A549 (cell line): ENCODE data around the gene NPRL2. TPM values are rescaled to one million over a fixed set of nuclear protein-coding genes. Genes with fewer than 3 reads are reported as not detected.

ENCODE experiments used
- ATAC-seq, 2 experiments: fragments of 200-7000 bp in 1 of 2; fragments of >200 bp in 1 of 2; cut with Nextera tagmentation in 1 of 2; cut with Tn5 transposase in 1 of 2; 3 replicates each; pipeline versions ENCODE4 v1.8.0 to v1.9.1; 2018 to 2020; ENCODE audit warnings: mild to moderate bottlenecking in 1 of 2, moderate library complexity in 1 of 2
- CTCF ChIA-PET: fragments of 300-600 bp; sonication (Branson Sonifier 250); formaldehyde crosslinking; extraction: SDS; loops from one replicate; lab custom pipeline; 2021; ENCODE audit warnings: antibody characterized with exemption, inconsistent platforms; lab: Yijun Ruan, JAX
- POLR2A ChIA-PET: fragments of 350-600 bp; formaldehyde crosslinking; extraction: SDS; loops from one replicate; lab custom pipeline; 2021; ENCODE audit warnings: antibody characterized with exemption, inconsistent platforms; lab: Yijun Ruan, JAX
- DNase-seq, 2 experiments: peaks; one replicate each; pipeline versions ENCODE4 v3.0.0 to v3.0.0-alpha.2; 2011 to 2016; ENCODE audit warnings: low read depth in 1 of 2, low spot score in 1 of 2
- FAIRE-seq: peaks from 2 replicates; lab custom pipeline; 2011; peaks lifted over from hg19 to GRCh38; lab: Jason Lieb, UNC
- H3K27ac ChIP-seq, 2 experiments: fragments of >200 bp; sonication (Bioruptor Twin); formaldehyde crosslinking; 3 replicates each; pipeline ENCODE4 v1.5.1; 2016 to 2017
- H3K4me1 ChIP-seq: fragments of >200 bp; sonication (Bioruptor Twin); formaldehyde crosslinking; 3 replicates; pipeline ENCODE4 v1.6.1; 2016
- H3K4me2 ChIP-seq: fragments of >200 bp; sonication (Bioruptor Twin); formaldehyde crosslinking; 3 replicates; pipeline ENCODE4 v1.6.1; 2016
- H3K4me3 ChIP-seq: fragments of >200 bp; sonication (Bioruptor Twin); formaldehyde crosslinking; 3 replicates; pipeline ENCODE4 v1.5.1; 2016
- H3K9me3 ChIP-seq: fragments of >200 bp; sonication (Bioruptor Twin); formaldehyde crosslinking; 3 replicates; pipeline ENCODE4 v1.6.1; 2016
- ATOH8 ChIP-seq: fragments of 250-450 bp; sonication (Bioruptor Pico); IDR thresholded peaks from 2 replicates; pipeline ENCODE4 v1.5.0; 2020; ENCODE audit warnings: low read depth, mild to moderate bottlenecking, moderate library complexity
- BCL3 ChIP-seq: fragments of >200 bp; sonication (Bioruptor Twin); formaldehyde crosslinking; IDR thresholded peaks from 3 replicates; pipeline ENCODE4 v1.6.1; 2016
- BHLHE40 ChIP-seq: IDR thresholded peaks from 2 replicates; pipeline ENCODE4 v1.6.1; 2012; ENCODE audit warnings: low read depth, low read length, inconsistent platforms
- CTCF ChIP-seq: fragments of >200 bp; sonication (Bioruptor Twin); formaldehyde crosslinking; IDR thresholded peaks from 3 replicates; pipeline ENCODE4 v1.5.1; 2016
- E2F6 ChIP-seq: IDR thresholded peaks from 2 replicates; pipeline ENCODE4 v1.6.1; 2012; ENCODE audit warnings: low read depth, borderline replicate concordance
- EHMT2 ChIP-seq: fragments of 200-600 bp; sonication (generic); IDR thresholded peaks from 2 replicates; pipeline ENCODE4 v1.6.1; 2016; ENCODE audit warnings: antibody characterized with exemption, low read depth, mild to moderate bottlenecking, moderate library complexity
- ELK1 ChIP-seq: fragments of 150-350 bp; IDR thresholded peaks from 2 replicates; pipeline ENCODE4 v1.6.1; 2014; ENCODE audit warnings: low read depth, mild to moderate bottlenecking, low read length
- FOSB ChIP-seq: fragments of 250-450 bp; sonication (Bioruptor Pico); IDR thresholded peaks from 2 replicates; pipeline ENCODE4 v1.5.0; 2020; ENCODE audit warnings: mild to moderate bottlenecking, moderate library complexity
- GATA3 ChIP-seq: IDR thresholded peaks from 2 replicates; pipeline ENCODE4 v1.6.1; 2012; ENCODE audit warnings: borderline replicate concordance
- HDAC2 ChIP-seq: fragments of 200-600 bp; sonication (generic); IDR thresholded peaks from 2 replicates; pipeline ENCODE4 v1.6.1; 2016
- HES2 ChIP-seq: fragments of >200 bp; sonication (Bioruptor Twin); formaldehyde crosslinking; IDR thresholded peaks from 2 replicates; pipeline ENCODE4 v1.6.1; 2016
- HMGXB4 ChIP-seq: fragments of 250-450 bp; sonication (Bioruptor Pico); IDR thresholded peaks from 2 replicates; pipeline ENCODE4 v1.5.0; 2021; ENCODE audit warnings: mild to moderate bottlenecking, moderate library complexity, borderline replicate concordance
- HOXA7 ChIP-seq: fragments of 250-450 bp; sonication (Bioruptor Pico); IDR thresholded peaks from 2 replicates; pipeline ENCODE4 v1.5.0; 2020; ENCODE audit warnings: mild to moderate bottlenecking, moderate library complexity
- HOXB13 ChIP-seq: fragments of 250-450 bp; sonication (Bioruptor Pico); IDR thresholded peaks from 2 replicates; pipeline ENCODE4 v1.5.0; 2020; ENCODE audit warnings: low read depth, mild to moderate bottlenecking, moderate library complexity
- JUN ChIP-seq, 2 experiments: fragments of >200 bp; sonication (Bioruptor Twin); formaldehyde crosslinking; IDR thresholded peaks; 2 replicates in 1 of 2; 3 replicates in 1 of 2; pipeline ENCODE4 v1.6.1; 2016 to 2017
- MAZ ChIP-seq: fragments of 150-350 bp; IDR thresholded peaks from 2 replicates; pipeline ENCODE4 v1.6.1; 2014; ENCODE audit warnings: antibody characterized with exemption, low read depth, low read length, borderline replicate concordance
- NFE2L2 ChIP-seq: fragments of 150-350 bp; conservative IDR thresholded peaks from 2 replicates; pipeline ENCODE4 v1.6.1; 2014; ENCODE audit warnings: low read length
- PBX3 ChIP-seq: IDR thresholded peaks from 2 replicates; pipeline ENCODE4 v1.6.1; 2012
- SMC3 ChIP-seq: fragments of >200 bp; sonication (Bioruptor Twin); formaldehyde crosslinking; IDR thresholded peaks from 3 replicates; pipeline ENCODE4 v1.6.1; 2018; ENCODE audit warnings: inconsistent platforms
- ZFP36 ChIP-seq: fragments of 450-650 bp; IDR thresholded peaks from 2 replicates; pipeline ENCODE4 v1.6.1; 2014; ENCODE audit warnings: borderline replicate concordance; ENCODE audit not compliant: partially characterized antibody
- WGBS: methylation state at CpG from one replicate; pipeline ENCODE4 v1.1.6; 2017; ENCODE audit errors: missing lambda C conversion rate; 5-methylcytosine and 5-hydroxymethylcytosine counted together
- polyA plus RNA-seq, 4 experiments: library from polyadenylated mRNA; depleted of rRNA in 3 of 4; stranded (reverse); fragments of >200 nt; fragmentation: RNase III in 1 of 4; extraction: RNeasy Plus Mini Kit Qiagen cat#74134 plus additional on column Dnase treatment in 1 of 4; gene quantifications; 2 replicates in 3 of 4; 3 replicates in 1 of 4; pipeline ENCODE4 v1.2.3, GENCODE V29; 2011 to 2017

The NPRL2 gene
- polyA plus RNA-seq, 2 of the 4 experiments (the other 2 are of a cell fraction) = 19.5 to 19.9 TPM

GRCh38 chr3:50327129-50327528 lies 23.4 kb downstream of the NPRL2 start:
- CTCF ChIA-PET = interaction anchor here (1.3 to 1.9 kb wide), 4 partner anchors 9 to 133 kb away, joined by 3 to 8 read pairs (median 4); no protein-coding TSS in a partner anchor
- no peak for ATAC-seq
- DNase-seq = no peak
- WGBS = 50% methylated on average over 3 of the region's 4 CpGs
- POLR2A ChIA-PET = interaction anchor here (2.1 kb wide), 1 partner anchor 10 kb away, joined by 27 read pairs; no protein-coding TSS in a partner anchor
- Histone ChIP-seq H3K27ac (peak overlapping the region; percentile 77 to 98), H3K9me3 (no peaks in the 10 kb centered on the region), H3K4me3 (peak overlapping the region; percentile 71), H3K4me2 (peak overlapping the region; percentile 86), H3K4me1 (peaks cover 17% of the 10 kb centered on the region)
- no peak for TF ChIP-seq ATOH8
- TF ChIP-seq GATA3 = no peak
- TF ChIP-seq CTCF = no peak
- no peak for TF ChIP-seq HES2
- TF ChIP-seq BCL3 = no peak
- no peak for TF ChIP-seq MAZ
- no peak for TF ChIP-seq ELK1
- no peak for TF ChIP-seq NFE2L2
- no peak for TF ChIP-seq E2F6
- no peak for TF ChIP-seq HOXB13 (CRISPR knock-in tag)
- TF ChIP-seq EHMT2 = no peak
- no peak for TF ChIP-seq PBX3
- TF ChIP-seq JUN (IDR thresholded peaks at IDR 0.05) = no peak
- TF ChIP-seq FOSB (CRISPR knock-in tag) = no peak
- no peak for TF ChIP-seq HDAC2
- TF ChIP-seq HMGXB4 (CRISPR knock-in tag) = no peak
- TF ChIP-seq ZFP36 = no peak
- no peak for TF ChIP-seq HOXA7 (CRISPR knock-in tag)
- TF ChIP-seq BHLHE40 = no peak
- no peak for TF ChIP-seq SMC3
- FAIRE-seq = no peak
